Nephron (organoid): ENCODE data around the gene PABPN1L.
A peak's percentile ranks its signal among the peaks of the same experiment; 100 is the strongest.

Experiments used
- H3K27ac Mint-ChIP-seq, 3 experiments: 2 replicates each; pipeline ENCODE4 v1.8.0; 2020; ENCODE audit warnings: mixed read lengths in 3 of 3, mild to moderate bottlenecking in 2 of 3, moderate library complexity in 1 of 3
- H3K27me3 Mint-ChIP-seq: 2 replicates; pipeline ENCODE4 v1.8.0; 2021; ENCODE audit warnings: low read depth, mild to moderate bottlenecking, moderate library complexity, mixed read lengths
- H3K36me3 Mint-ChIP-seq: 2 replicates; pipeline ENCODE4 v1.8.0; 2020; ENCODE audit warnings: low read depth, mixed read lengths
- H3K4me1 Mint-ChIP-seq: 2 replicates; pipeline ENCODE4 v1.8.0; 2020; ENCODE audit warnings: mixed read lengths
- H3K4me3 Mint-ChIP-seq, 3 experiments: 2 replicates each; pipeline ENCODE4 v1.8.0; 2020; ENCODE audit warnings: mild to moderate bottlenecking in 3 of 3, mixed read lengths in 3 of 3, moderate library complexity in 2 of 3
- H3K9me3 Mint-ChIP-seq: 2 replicates; pipeline ENCODE4 v1.8.0; 2020; ENCODE audit warnings: mixed read lengths
- CTCF ChIP-seq, 3 experiments: fragments of 200-600 bp; sonication (generic); IDR thresholded peaks; one replicate each; pipeline ENCODE4 v1.5.0; 2021; ENCODE audit warnings: antibody characterized with exemption in 3 of 3; ENCODE audit not compliant: unreplicated experiment in 3 of 3

PABPN1L gene

GRCh38 chr16:88842308-88842756 is 24.1 kb downstream of the PABPN1L start:
- H3K4me3 Mint-ChIP-seq: no peak overlapping the region
- no peaks in the 10 kb centered on the region for H3K36me3 Mint-ChIP-seq
- no peaks in the 10 kb centered on the region for H3K9me3 Mint-ChIP-seq
- no peaks in the 10 kb centered on the region for H3K27me3 Mint-ChIP-seq
- TF ChIP-seq CTCF (IDR thresholded peaks at IDR 0.05; ENCODE audit: unreplicated experiment in 3 of 3): no peak
- H3K4me1 Mint-ChIP-seq: no peaks in the 10 kb centered on the region
- no peak overlapping the region for H3K27ac Mint-ChIP-seq

GRCh38 chr16:88841521-88842307 is 24.7 kb downstream of the PABPN1L start:
- H3K27ac Mint-ChIP-seq: no peak overlapping the region
- H3K9me3 Mint-ChIP-seq: no peaks in the 10 kb centered on the region
- H3K27me3 Mint-ChIP-seq: no peaks in the 10 kb centered on the region
- no peaks in the 10 kb centered on the region for H3K36me3 Mint-ChIP-seq
- no peak overlapping the region for H3K4me3 Mint-ChIP-seq
- no peak for TF ChIP-seq CTCF (IDR thresholded peaks at IDR 0.05; ENCODE audit: unreplicated experiment in 3 of 3)
- no peaks in the 10 kb centered on the region for H3K4me1 Mint-ChIP-seq

- Mint-ChIP-seq H3K4me3 (no peak overlapping the region), H3K27me3 (no peaks in the 10 kb centered on the region), H3K9me3 (no peaks in the 10 kb centered on the region), H3K36me3 (no peaks in the 10 kb centered on the region), H3K27ac (no peak overlapping the region), H3K4me1 (no peaks in the 10 kb centered on the region)
- TF ChIP-seq CTCF (IDR thresholded peaks at IDR 0.05; ENCODE audit: unreplicated experiment in 3 of 3): no peak
Observed at GRCh38 chr16:88840600-88841215, 25.8 kb downstream of the PABPN1L start.

GRCh38 chr16:88839745-88840599 is 26.5 kb downstream of the PABPN1L start:
- Mint-ChIP-seq H3K4me1 (no peaks in the 10 kb centered on the region), H3K27me3 (no peaks in the 10 kb centered on the region), H3K4me3 (no peak overlapping the region), H3K9me3 (no peaks in the 10 kb centered on the region), H3K27ac (no peak overlapping the region), H3K36me3 (peaks cover 4% of the 10 kb centered on the region)
- no peak for TF ChIP-seq CTCF (IDR thresholded peaks at IDR 0.05; ENCODE audit: unreplicated experiment in 3 of 3)

GRCh38 chr16:88839026-88839529 is 27.4 kb downstream of the PABPN1L start:
- H3K9me3 Mint-ChIP-seq: no peaks in the 10 kb centered on the region
- H3K36me3 Mint-ChIP-seq: peaks cover 6% of the 10 kb centered on the region
- peak in 1 of 3 experiments; percentile 19 for TF ChIP-seq CTCF (IDR thresholded peaks at IDR 0.05; ENCODE audit: unreplicated experiment in 3 of 3)
- H3K27me3 Mint-ChIP-seq: no peaks in the 10 kb centered on the region
- no peak overlapping the region for H3K4me3 Mint-ChIP-seq
- H3K27ac Mint-ChIP-seq: no peak overlapping the region
- H3K4me1 Mint-ChIP-seq: no peaks in the 10 kb centered on the region
